Medulla oblongata (tissue), 1 donor: ENCODE results near the gene NPIPB8.
"Not testable (repeated sequence)": the region's sequence is repeated elsewhere in the genome, so short reads cannot be mapped to it uniquely, and the experiment has no call there.

Source experiments
- DNase-seq: peaks from one replicate; pipeline ENCODE4 v3.0.0-alpha.2; 2015; ENCODE audit errors: extremely low spot score

The NPIPB8 gene

GRCh38 chr16:28637765-28638164 lies at the start of gene NPIPB8:
TSS of gene NPIPB8 (plus strand) at chr16:28638065. CDS start at chr16:28638361, 296 bp downstream.
- DNase-seq, result not testable (repeated sequence)

GRCh38 chr16:28589069-28589468 lies 48.8 kb upstream of the NPIPB8 start:
- DNase-seq, result no peak

DNA sequence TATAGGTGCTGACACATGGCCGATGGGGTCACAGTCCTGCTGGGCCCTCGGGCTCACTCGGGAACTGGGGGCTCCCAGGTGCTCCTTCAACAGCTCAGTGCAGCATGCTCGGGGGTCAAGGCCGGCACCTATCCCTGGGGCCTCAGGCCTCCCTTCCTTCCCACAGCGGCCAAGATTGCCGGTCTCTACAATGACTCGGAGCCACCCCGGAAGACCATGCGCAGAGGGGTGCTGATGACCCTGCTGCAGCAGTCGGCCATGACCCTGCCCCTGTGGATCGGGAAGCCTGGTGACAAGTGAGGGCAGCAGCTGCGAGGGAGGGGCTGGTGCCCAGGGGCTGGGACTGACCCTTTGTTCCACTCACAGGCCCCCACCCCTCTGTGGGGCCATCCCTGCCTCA lies 47.9 kb upstream of the NPIPB8 start:
- DNase-seq, result no peak

DNA sequence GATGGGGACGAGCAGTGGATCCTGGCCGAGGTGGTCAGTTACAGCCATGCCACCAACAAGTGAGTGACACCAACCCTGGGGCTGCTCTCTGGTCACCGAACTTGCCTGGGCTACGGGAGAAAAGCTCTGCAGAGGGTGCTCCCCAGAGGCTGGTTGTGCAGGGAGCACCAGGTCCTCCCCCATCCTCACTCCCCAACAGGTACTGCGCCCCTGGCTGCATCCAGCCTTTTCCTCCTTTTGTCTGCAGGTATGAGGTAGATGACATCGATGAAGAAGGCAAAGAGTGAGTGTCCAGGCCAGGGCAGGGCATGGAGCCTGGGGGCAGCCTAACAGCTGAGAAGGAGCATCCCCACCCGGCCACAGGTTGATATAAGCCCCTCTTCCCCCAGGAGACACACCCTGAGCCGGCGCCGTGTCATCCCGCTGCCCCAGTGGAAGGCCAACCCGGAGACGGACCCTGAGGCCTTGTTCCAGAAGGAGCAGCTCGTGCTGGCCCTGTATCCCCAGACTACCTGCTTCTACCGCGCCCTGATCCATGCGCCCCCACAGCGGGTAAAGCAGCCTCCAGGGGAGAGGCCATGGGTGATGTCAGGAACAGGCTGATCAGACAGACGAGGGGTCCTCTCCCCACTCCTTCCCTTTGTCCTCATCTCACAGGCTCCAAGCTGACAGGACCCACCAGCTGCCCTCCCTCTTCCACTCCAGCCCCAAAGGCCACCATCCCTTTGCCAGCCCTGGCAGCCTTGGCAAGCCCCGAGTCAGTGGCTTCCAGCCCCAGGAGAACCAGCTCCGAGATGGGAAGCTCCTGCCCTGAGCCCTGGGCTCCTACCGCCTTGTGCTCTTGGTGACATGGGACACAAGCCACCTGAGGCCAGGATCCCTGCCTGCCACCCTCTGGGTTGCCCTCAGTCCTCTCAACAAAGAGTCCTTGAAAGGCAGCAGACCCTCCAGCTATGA lies 47.2 kb upstream of the NPIPB8 start:
- no peak for DNase-seq

DNA sequence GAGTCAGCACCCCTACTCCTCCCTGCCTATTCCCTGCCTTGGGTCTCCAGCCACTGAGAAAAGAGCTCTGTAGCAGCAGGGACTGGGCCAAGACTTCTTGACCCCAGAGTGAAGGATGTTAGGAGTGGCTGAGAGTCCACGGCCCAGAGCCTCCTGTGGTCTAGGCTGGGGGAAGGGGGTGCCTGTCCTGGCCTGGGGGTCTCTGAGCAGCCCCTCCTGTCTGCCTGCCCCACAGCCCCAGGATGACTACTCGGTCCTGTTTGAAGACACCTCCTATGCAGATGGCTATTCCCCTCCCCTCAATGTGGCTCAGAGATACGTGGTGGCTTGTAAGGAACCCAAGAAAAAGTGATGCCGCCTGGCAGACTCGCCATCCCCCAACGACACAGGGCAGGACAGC lies 46.5 kb upstream of the NPIPB8 start:
- DNase-seq, result no peak

- no peak for DNase-seq
Observed at GRCh38 chr16:28592511-28592910, 45.4 kb upstream of the NPIPB8 start.

GRCh38 chr16:28592979-28593553 lies 44.8 kb upstream of the NPIPB8 start:
- no peak for DNase-seq

DNA sequence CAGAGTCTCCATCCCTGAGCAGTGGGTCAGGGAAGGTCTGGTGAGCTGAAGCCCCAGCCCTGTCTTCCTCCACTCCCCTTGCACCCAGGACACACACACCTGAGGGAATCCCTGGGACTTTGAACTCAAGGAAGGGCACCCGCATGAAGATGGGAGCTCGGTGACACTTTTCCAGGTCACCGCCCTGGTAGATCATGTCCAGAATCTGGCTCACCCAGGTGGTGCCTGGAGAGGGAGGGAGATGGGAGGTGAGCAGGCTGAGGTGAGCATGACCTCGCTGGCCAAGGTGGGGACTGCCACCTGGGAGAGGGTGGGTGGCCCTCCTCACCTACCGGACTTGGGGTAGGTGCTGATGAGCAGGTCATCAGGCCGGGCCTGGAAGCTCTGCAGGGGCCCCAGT lies 42.4 kb upstream of the NPIPB8 start:
- DNase-seq, result not testable (repeated sequence)

DNA sequence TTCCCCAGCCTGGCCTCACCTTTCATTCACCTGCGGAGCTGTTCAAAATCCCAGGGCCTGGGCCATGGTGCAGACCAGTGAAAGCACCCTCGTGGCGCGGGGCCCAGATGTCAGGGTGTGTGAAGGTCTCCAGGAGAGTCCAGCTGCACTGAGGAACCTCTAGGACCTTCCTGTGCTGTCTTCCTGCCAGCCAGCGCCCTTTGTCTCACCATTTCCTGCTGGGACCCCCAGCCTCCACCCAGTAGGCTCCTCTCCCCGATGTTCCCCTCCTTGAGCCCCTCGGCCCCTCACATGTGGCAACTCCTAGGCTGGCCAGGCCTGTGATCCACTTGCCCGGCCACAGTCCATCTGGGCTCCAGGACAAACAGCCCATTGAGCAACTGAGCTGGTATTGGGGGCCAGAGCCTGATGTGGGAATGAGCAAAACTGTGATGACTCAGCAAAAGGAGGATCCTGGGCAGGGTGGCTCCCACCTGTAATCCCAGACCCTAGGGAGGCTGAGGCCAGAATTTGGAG lies 41.7 kb upstream of the NPIPB8 start:
- no peak for DNase-seq

- DNase-seq, result no peak
Observed at GRCh38 chr16:28596840-28597691, 40.8 kb upstream of the NPIPB8 start, which contains the start of gene SULT1A2. TSS of gene SULT1A2 (minus strand) at chr16:28597050. CDS start at chr16:28595930, 1,120 bp downstream.

DNA sequence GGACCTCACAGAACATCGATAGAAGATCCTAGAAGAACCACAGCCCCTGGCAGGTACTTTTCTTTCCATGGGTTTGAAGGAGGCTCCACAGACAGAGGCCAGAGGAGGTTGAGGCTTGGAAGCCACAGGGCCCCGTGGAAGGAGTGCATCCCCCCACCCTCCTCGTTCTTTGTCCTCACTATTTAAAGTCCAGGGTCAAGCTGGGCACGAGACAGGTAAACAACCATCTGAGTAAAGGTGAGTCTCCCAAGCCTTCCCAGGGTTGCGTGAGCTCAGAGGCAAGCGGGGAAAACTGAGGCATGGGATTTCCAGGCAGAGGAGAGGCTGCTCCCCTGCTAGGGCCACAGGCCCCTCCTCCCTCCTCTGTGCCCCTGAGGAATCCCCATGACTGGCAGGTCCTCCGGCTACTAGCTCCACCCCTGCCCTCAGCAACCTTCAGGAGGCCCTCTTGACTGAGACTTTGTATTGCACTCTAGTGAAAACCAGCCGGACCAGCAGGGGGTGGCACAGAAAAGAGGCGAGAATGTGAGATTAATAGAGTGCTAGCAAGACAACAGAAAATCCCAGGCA lies 40.1 kb upstream of the NPIPB8 start:
- DNase-seq, result no peak

DNA sequence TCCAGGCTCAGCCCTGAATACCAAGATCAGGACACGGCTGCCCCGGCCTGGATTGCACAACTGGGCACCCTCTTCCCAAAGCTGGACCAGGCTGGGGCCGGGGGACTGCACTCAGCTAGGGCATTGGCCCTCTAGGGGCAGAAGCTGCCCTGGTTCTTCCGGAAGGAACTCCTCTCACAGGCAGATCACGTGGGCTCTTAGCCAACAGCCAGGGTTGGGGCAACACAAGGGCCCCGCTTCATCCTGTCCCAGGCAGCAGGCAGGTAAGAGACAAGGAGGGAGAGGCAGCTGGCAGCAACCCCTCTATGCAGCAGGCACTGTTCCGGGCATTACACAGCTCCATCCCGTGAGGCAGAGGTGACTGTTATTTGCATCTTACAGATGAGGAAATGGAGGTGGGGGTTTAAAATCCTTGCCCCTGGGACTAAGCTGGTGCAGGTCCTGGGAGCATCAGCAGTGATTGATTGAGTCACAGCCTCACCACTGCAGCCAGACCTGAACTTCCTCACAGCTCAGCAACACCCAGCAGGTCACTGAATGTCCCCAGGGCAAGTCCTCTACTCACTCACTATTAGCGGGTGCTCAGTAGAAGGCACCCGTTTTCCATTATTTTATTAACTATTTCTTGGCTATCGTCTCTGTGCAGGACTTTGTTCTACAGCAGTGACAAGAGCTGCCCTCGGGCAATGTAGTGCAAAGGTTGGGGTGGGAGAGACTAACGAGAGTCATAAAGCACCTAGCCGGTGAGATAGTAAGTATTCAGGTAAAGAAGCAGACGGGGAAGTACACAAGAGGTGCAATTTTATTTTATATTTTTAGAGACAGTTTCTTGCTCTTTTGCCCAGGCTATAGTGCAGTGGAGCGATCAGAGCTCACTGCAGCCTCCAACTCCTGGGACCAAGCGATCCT lies 38.2 kb upstream of the NPIPB8 start:
- DNase-seq, result not testable (repeated sequence)

GRCh38 chr16:28600965-28601364 lies 36.9 kb upstream of the NPIPB8 start:
- DNase-seq, result not testable (repeated sequence)

DNA sequence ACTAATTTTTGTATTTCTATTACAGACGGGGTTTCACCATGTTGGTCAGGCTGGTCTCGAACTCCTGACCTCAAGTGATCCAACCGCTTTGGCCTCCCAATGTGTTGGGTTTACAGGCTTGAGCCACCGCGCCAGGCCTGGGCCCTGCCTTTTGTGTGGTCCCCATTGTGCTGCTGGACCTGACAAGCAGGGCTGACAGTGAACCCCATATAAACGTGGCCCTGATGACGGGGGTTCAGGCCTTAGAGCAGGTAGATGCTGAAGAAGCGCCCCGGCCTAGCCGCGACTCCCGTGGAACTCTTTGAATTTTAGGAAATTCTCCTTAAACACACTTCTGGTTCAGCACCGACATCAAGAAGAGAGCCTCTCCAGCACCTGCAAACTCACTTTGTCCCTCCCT lies 36.3 kb upstream of the NPIPB8 start:
- not testable (repeated sequence) for DNase-seq

DNA sequence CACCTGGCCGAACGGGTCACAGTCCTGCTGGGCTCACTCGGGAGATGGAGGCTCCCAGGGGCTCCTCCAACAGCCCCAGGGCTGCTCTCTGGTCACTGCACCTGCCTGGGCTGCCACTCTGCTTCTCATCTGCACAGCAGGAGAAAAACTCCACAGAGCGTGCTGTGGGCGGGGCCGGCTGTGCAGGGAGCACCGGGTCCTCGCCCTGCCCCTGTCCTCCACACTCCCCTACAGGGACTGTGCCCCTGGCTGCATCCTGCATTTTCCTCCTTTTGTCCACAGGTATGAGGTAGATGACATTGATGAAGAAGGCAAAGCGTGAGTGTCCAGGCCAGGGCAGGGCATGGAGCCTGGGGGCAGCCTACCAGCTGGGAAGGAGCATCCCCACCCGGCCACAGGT lies 35.8 kb upstream of the NPIPB8 start:
- DNase-seq, result not testable (repeated sequence)

DNA sequence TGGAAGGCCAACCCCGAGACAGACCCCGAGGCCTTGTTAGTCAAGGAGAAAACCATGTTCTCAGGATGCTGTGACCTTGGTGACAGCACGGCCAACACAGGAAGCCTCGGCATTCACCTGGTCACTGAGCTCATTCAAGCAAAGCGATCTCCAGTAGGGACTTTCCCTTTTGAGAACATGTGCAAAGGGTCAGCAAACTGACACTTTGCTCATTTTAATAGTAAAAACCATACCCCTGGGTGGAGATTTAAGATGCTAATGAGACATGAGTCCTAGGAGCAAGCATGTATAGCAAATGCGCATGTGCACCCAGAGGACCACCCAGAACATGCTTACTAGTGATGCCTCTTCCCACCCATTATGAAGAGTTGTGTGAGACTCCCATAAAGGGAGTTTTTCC lies 35.3 kb upstream of the NPIPB8 start:
- no peak for DNase-seq

DNA sequence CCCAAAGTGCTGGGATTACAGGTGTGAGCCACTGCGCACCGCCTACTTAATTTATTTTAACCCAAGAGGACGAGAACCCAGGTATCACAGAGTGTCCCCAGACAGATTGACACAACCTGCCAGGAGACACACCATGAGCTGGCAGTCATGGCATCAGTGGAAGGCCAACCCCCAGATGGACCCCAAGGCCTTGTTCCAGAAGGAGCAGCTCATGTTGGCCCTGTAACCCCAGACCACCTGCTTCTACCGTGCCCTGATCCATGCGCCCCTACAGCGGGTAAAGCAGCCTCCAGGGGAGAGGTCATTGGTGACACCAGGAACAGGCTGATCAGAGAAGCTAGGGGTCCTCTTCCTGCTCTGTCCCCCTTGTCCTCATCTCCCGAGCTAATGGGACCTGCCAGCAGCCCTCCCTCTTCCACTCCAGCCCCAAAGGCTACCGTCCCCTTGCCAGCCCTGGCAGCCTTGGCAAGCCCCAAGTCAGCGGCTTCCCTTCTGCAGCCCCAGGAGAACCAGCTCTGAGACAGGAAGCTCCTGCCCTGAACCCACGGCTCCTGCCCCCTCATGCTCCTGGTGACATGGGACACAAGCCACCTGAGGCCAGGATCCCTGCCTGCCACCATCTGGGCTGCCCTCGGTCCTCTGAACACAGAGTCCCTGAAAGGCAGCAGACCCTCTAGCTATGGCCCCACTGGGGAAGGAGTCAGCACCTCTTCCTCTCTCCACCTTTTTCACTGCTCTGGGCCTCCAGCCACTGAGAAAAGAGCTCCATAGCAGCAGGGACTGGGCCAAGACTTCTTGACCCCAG lies 34.3 kb upstream of the NPIPB8 start:
- DNase-seq, result no peak

DNA sequence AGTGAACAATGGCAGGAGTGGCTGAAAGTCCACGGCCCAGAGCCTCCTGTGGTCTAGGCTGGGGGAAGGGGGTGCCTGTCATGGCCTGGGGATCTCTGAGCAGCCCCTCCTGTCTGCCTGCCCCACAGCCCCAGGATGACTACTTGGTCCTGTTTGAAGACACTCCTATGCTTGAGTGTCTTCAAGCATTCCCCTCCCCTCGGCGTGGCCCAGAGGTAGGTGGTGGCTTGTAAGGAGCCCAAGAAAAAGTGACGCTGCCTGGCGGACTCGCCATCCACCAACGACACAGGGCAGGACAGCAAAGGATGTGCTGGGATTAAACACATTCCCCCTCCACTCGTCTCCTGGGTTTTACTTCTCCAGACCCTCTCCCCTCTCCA lies 33.7 kb upstream of the NPIPB8 start:
- DNase-seq, result no peak

GRCh38 chr16:28606291-28607115 lies 31.4 kb upstream of the NPIPB8 start:
- no peak for DNase-seq
